Testis (tissue), 3 donors: Measurements from ENCODE around the gene LPP. TPM values are rescaled to one million over a fixed set of nuclear protein-coding genes. Genes with fewer than 3 reads are reported as not detected.
A peak's percentile ranks its signal among the peaks of the same experiment; 100 is the strongest.
"Not testable (repeated sequence)": the region's sequence is repeated elsewhere in the genome, so short reads cannot be mapped to it uniquely, and the experiment has no call there.

ENCODE experiments used
- DNase-seq: peaks from one replicate; pipeline ENCODE4 v3.0.0-alpha.2; 2019
- H3K27ac ChIP-seq, 2 donors: fragments of 200-600 bp; sonication (generic); one replicate each; pipeline ENCODE4 v1.5.1; 2019
- H3K27me3 ChIP-seq: fragments of 200-600 bp; sonication (generic); one replicate; pipeline ENCODE4 v1.5.1; 2019
- H3K36me3 ChIP-seq: fragments of 200-600 bp; sonication (generic); one replicate; pipeline ENCODE4 v1.5.1; 2017; ENCODE audit warnings: low read depth; ENCODE audit errors: missing control alignments
- H3K4me1 ChIP-seq: fragments of 200-600 bp; sonication (generic); one replicate; pipeline ENCODE4 v1.5.1; 2019
- H3K4me3 ChIP-seq, 2 donors: fragments of 200-600 bp; sonication (generic); one replicate each; pipeline ENCODE4 v1.5.1; 2017 to 2019
- H3K9me3 ChIP-seq: fragments of 200-600 bp; sonication (generic); one replicate; pipeline ENCODE4 v1.5.1; 2017
- POLR2A ChIP-seq: fragments of 450-650 bp; IDR thresholded peaks from one replicate; pipeline ENCODE4 v1.6.1; 2017; ENCODE audit warnings: antibody characterized with exemption, mild to moderate bottlenecking, moderate library complexity
- WGBS, 2 donors: methylation state at CpG; one replicate each; pipeline ENCODE4 v1.1.5; 2018; 5-methylcytosine and 5-hydroxymethylcytosine counted together
- intact Hi-C: fragments of 100-400 bp; cut with DNase I; formaldehyde crosslinking; loops from one replicate; pipeline ENCODE4 v1.15.1; 2023; ENCODE audit warnings: low total_unique reads
- polyA plus RNA-seq: library from polyadenylated mRNA; stranded (reverse); fragments of 350-450 nt; fragmentation: Illumina TruSeq; extraction: RNeasy Lipid Tissue Mini Kit (QIAGEN cat#74804); gene quantifications from one replicate; pipeline ENCODE4 v1.2.3, GENCODE V29; 2014; ENCODE audit warnings: low read depth, low replicate concordance; ENCODE audit not compliant: insufficient read depth
- total RNA-seq, 2 donors: library from RNA; depleted of rRNA; stranded (reverse); fragments of >200 nt; gene quantifications; one replicate each; pipeline ENCODE4 v1.2.3, GENCODE V29; 2016
- TF ChIP-seq, protein P1 (sequence below), 3 experiments: fragments of 450-650 bp in 2 of 3; fragments of 200-600 bp in 1 of 3; sonication (generic) in 1 of 3; IDR thresholded peaks; one replicate each; pipeline ENCODE4 v1.5.1; 2016 to 2019; ENCODE audit warnings: antibody characterized with exemption in 3 of 3, mild to moderate bottlenecking in 2 of 3, moderate library complexity in 1 of 3

Gene LPP
- total and polyA plus RNA-seq, 3 donors from 2014 or later = 89.9 to 135 (median 132) TPM

DNA sequence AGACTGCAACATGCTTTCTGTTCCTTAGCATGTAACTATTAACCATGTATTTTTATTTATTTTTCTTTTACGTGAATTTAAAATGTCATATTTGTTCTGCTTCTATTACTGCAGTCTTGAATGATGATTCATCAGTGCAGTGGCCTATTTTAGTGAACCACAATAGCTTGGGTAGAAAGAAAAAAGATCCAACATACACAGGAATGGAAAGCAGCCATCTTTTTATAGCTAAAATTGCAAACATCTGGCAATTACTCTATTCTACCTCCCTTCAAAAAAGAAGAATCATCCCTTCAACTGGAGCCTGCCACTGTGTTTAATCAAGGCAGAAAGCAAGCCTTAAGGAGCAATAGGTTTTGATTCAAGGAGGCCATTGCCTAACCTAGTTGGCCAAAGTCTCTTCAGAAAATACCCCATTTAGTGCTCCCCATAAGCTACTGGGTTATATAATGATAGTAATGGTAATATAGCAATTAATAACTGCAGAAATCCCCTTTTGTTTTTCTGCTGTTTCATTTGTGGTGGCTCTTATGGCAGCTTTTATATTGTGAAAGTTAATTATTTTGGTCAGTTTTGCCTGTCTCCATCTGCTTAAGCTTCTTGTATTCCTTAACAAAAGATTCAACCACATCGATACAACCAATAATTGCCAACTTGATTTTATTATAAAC lies 267.3 kb downstream of the LPP start:
- H3K27me3 ChIP-seq = no peaks in the 10 kb centered on the region
- peaks cover 5% of the 10 kb centered on the region for H3K4me1 ChIP-seq
- no peak overlapping the region for H3K4me3 ChIP-seq
- intact Hi-C loops = no loop called here
- WGBS, 2 donors = 51 to 52% methylated on average over 2 of the region's 2 CpGs
- H3K9me3 ChIP-seq = no peaks in the 10 kb centered on the region
- no peak for DNase-seq
- TF ChIP-seq, protein P1, sequence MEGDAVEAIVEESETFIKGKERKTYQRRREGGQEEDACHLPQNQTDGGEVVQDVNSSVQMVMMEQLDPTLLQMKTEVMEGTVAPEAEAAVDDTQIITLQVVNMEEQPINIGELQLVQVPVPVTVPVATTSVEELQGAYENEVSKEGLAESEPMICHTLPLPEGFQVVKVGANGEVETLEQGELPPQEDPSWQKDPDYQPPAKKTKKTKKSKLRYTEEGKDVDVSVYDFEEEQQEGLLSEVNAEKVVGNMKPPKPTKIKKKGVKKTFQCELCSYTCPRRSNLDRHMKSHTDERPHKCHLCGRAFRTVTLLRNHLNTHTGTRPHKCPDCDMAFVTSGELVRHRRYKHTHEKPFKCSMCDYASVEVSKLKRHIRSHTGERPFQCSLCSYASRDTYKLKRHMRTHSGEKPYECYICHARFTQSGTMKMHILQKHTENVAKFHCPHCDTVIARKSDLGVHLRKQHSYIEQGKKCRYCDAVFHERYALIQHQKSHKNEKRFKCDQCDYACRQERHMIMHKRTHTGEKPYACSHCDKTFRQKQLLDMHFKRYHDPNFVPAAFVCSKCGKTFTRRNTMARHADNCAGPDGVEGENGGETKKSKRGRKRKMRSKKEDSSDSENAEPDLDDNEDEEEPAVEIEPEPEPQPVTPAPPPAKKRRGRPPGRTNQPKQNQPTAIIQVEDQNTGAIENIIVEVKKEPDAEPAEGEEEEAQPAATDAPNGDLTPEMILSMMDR (IDR thresholded peaks at IDR 0.05) = no peak
- TF ChIP-seq POLR2A = no peak
- no peaks in the 10 kb centered on the region for H3K36me3 ChIP-seq
- H3K27ac ChIP-seq = peak overlapping the region; percentile 5 to 48

DNA sequence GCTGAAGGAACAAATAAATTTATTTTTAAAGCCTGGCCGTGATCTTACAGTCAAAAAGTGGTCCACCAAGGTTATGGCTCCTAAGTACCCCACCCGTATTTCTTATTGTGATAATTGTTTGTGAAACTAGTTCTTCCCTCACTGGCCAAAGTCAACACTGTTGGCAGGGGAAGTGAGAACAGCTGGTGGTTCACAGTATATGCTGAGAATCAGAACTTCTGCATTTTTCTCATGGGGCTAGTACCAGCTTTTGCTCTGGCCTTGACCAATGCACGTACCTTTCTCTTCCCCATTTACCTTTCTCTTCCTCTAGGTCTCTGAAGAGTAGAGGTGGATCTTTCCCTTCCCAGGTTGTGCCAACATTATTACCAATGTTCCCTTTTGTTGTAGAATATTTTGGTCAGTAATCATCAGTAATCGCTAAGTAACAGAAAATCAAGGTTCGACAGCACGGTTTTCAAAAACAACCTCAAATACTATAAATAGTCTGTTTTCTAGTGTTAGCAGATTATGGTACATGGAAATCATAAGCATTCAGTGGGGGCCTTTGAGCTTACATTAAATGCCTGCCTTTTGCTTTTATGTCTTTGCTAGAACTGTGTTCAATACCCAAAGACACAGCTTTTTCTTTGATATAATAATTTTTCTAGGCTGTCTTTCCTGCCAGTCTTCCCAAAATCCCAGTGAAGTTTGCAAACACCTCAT lies 268.0 kb downstream of the LPP start:
- intact Hi-C loops = no loop called here
- DNase-seq = peak; percentile 57
- no peak for TF ChIP-seq POLR2A
- TF ChIP-seq, protein P1 (IDR thresholded peaks at IDR 0.05) = no peak
- WGBS, 2 donors = 55 to 57% methylated on average over 6 of the region's 6 CpGs
- H3K4me1 ChIP-seq = peaks cover 5% of the 10 kb centered on the region
- no peaks in the 10 kb centered on the region for H3K36me3 ChIP-seq
- H3K27me3 ChIP-seq = no peaks in the 10 kb centered on the region
- H3K9me3 ChIP-seq = no peaks in the 10 kb centered on the region
- peak overlapping the region; percentile 5 to 48 for H3K27ac ChIP-seq
- H3K4me3 ChIP-seq = no peak overlapping the region

DNA sequence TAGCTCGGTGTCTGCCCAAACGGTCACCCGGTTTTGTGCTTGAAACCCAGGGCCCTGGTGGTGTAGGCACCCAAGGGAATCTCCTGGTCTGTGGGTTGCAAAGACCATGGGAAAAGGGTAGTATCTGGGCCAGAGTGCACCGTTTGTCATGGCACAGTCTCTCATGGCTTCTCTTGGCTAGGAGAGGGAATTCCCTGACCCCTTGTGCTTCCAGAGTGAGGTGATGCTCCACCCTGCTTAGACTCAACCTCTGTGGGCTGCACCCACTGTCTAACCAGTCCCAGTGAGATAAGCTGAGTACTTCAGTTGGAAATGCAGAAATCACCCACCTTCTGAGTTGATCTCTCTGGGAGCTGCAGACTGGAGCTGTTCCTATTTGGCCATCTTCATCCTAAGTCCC lies 274.0 kb downstream of the LPP start:
- WGBS, 2 donors = 95 to 100% methylated on average over 1 to 4 of the region's 4 CpGs
- H3K27ac ChIP-seq, intact Hi-C loops, H3K9me3 ChIP-seq, H3K27me3 ChIP-seq, H3K36me3 ChIP-seq, H3K4me1 ChIP-seq, H3K4me3 ChIP-seq, DNase-seq: not testable (repeated sequence)

DNA sequence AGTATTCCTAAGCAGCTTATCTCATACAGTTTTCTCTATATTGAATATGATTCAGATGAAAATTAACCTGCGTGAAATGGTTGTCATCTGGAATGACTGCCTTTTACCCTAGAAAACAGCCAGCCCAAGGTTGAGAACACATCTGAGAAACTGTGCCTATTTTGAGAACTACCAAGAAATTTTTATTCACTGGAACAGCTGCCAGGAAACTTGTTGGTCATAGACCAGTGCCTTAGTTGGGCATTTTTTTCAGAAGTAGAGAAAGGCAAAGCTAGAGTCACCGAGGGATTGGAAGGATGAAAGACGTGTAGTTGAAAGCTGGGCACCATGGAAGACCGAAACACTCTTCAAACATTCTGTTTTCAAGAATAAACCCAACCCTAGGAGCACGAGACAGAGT lies 277.1 kb downstream of the LPP start:
- Histone ChIP-seq H3K4me1 (peaks cover 5% of the 10 kb centered on the region), H3K27ac (no peak overlapping the region), H3K36me3 (no peaks in the 10 kb centered on the region), H3K27me3 (no peaks in the 10 kb centered on the region), H3K4me3 (no peak overlapping the region), H3K9me3 (no peaks in the 10 kb centered on the region)
- DNase-seq = no peak
- intact Hi-C loops = no loop called here
- WGBS, 2 donors = 92 to 97% methylated on average over 5 of the region's 5 CpGs
- no peak for TF ChIP-seq POLR2A
- TF ChIP-seq, protein P1 (IDR thresholded peaks at IDR 0.05) = no peak

DNA sequence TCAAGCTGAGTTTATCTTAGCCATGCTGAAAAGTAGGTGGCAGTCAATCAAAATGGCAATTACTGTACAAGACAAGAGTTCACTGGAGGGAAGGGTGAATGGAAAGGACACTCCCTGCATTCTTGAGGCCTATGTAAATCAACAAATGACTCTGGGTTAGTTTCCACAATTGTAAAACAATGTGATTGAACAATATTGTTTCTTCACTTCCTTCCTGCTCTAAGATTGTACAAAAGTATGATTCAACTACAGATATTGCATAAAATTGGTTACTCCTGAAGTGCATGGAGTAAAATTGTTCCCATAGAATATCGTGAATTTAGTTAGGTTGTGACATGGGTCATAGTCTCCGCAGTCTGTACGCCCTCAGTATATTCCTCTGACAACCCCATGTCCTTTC lies 277.6 kb downstream of the LPP start:
- Histone ChIP-seq H3K4me1 (peaks cover 5% of the 10 kb centered on the region), H3K4me3 (no peak overlapping the region), H3K27ac (no peak overlapping the region), H3K27me3 (no peaks in the 10 kb centered on the region), H3K36me3 (no peaks in the 10 kb centered on the region), H3K9me3 (no peaks in the 10 kb centered on the region)
- TF ChIP-seq, protein P1 (IDR thresholded peaks at IDR 0.05) = no peak
- TF ChIP-seq POLR2A = no peak
- no peak for DNase-seq
- WGBS, 2 donors = 91 to 95% methylated on average over 3 of the region's 3 CpGs
- intact Hi-C loops = no loop called here
